PFSK-1 (cell line): ENCODE measurements around the gene ANTXR1.

Source experiments
- POLR2AphosphoS5 ChIP-seq: IDR thresholded peaks from 2 replicates; pipeline ENCODE4 v1.6.1; 2012; ENCODE audit warnings: low read depth, mild to moderate bottlenecking, control low read depth, low read length, moderate library complexity
- TF ChIP-seq, protein P1 (sequence below), 2 experiments: IDR thresholded peaks; 2 replicates each; pipeline versions ENCODE4 v1.6.1 to v1.8.0; 2011 to 2012; ENCODE audit warnings: low read depth in 2 of 2, low read length in 2 of 2, control low read depth in 1 of 2, inconsistent platforms in 1 of 2, mild to moderate bottlenecking in 1 of 2, moderate library complexity in 1 of 2; ENCODE audit not compliant: insufficient read depth in 1 of 2

DNA sequence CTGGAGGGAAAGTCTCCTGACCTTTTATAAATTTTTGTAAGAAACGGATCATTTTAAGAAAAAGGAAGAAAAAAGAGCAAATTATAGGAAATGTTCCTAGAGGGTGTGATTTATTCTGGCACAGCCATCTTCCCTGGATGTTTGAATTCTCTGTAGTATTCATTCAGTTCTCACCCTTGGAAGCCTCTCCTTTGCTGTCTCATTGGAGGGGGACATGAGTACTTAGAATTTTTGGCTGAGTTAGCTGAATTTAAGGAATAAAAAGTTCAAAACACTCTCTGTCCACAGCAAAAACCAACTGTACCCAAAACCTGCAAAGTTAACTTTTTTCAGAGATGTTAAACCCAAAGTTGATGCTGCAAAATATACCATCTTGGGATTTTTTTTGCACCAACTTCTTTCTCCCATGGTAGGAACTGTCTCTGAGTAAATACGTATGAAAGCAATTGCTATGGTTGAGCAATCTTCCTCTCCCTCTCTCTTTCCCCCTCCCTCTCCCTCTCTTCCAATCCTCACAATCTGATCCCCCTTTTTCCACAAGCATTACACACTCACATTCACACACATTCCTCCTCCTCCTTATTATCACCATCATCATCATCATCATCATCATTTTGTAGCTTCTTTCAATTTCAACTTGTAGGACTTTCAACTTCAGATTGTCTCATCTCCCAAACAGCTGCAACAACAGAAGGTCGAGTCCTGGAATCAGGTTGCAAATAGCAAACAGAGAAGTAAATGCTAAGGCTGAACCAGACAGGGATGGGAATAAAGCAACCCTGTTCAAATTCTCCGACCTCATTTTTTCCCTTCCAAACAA, 190.4 kb downstream of the ANTXR1 start:
- TF ChIP-seq, protein P1, sequence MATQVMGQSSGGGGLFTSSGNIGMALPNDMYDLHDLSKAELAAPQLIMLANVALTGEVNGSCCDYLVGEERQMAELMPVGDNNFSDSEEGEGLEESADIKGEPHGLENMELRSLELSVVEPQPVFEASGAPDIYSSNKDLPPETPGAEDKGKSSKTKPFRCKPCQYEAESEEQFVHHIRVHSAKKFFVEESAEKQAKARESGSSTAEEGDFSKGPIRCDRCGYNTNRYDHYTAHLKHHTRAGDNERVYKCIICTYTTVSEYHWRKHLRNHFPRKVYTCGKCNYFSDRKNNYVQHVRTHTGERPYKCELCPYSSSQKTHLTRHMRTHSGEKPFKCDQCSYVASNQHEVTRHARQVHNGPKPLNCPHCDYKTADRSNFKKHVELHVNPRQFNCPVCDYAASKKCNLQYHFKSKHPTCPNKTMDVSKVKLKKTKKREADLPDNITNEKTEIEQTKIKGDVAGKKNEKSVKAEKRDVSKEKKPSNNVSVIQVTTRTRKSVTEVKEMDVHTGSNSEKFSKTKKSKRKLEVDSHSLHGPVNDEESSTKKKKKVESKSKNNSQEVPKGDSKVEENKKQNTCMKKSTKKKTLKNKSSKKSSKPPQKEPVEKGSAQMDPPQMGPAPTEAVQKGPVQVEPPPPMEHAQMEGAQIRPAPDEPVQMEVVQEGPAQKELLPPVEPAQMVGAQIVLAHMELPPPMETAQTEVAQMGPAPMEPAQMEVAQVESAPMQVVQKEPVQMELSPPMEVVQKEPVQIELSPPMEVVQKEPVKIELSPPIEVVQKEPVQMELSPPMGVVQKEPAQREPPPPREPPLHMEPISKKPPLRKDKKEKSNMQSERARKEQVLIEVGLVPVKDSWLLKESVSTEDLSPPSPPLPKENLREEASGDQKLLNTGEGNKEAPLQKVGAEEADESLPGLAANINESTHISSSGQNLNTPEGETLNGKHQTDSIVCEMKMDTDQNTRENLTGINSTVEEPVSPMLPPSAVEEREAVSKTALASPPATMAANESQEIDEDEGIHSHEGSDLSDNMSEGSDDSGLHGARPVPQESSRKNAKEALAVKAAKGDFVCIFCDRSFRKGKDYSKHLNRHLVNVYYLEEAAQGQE (IDR thresholded peaks at IDR 0.05; ENCODE audit: insufficient read depth in 1 of 2, low read depth in 2 of 2, low read length in 2 of 2) = no peak
- TF ChIP-seq POLR2AphosphoS5 = no peak
